HEK293 (cell line): Measurements from ENCODE around the gene CFAP73.

ENCODE experiments used
- CTCF ChIA-PET: fragments of 350-600 bp; formaldehyde crosslinking; extraction: SDS; loops from one replicate; lab custom pipeline; 2021; ENCODE audit warnings: antibody characterized with exemption; lab: Yijun Ruan, JAX
- POLR2A ChIA-PET: fragments of 300-600 bp; formaldehyde crosslinking; extraction: SDS; loops from one replicate; lab custom pipeline; 2020; ENCODE audit warnings: antibody characterized with exemption, inconsistent platforms; lab: Yijun Ruan, JAX
- H3K27ac ChIP-seq: fragments of 200-500 bp; sonication (Bioruptor generic); 2 replicates; pipeline ENCODE4 v1.5.1; 2014; ENCODE audit warnings: low read depth, low read length, control low read depth, inconsistent platforms; ENCODE audit errors: extremely low read depth
- H3K36me3 ChIP-seq, 2 experiments: fragments of 200-500 bp in 1 of 2; sonication (Bioruptor generic) in 1 of 2; 1 replicate in 1 of 2; 2 replicates in 1 of 2; pipeline ENCODE4 v1.5.1; 2014 to 2017; ENCODE audit warnings: inconsistent platforms in 2 of 2, low read length in 2 of 2; ENCODE audit not compliant: control insufficient read depth in 2 of 2, insufficient read depth in 1 of 2
- H3K4me1 ChIP-seq: fragments of 200-500 bp; sonication (Bioruptor generic); 2 replicates; pipeline ENCODE4 v1.5.1; 2014; ENCODE audit warnings: mild to moderate bottlenecking, low read length, inconsistent platforms; ENCODE audit not compliant: control insufficient read depth, insufficient read depth
- H3K4me3 ChIP-seq: 2 replicates; pipeline ENCODE4 v1.5.1; 2011; ENCODE audit warnings: low read depth, mild to moderate bottlenecking, control low read depth, low read length, moderate library complexity
- H3K9me3 ChIP-seq: fragments of 200-500 bp; sonication (Bioruptor generic); 2 replicates; pipeline ENCODE4 v1.5.1; 2014; ENCODE audit warnings: low read depth, low read length, inconsistent platforms; ENCODE audit not compliant: control insufficient read depth, insufficient read depth
- GFI1B ChIP-seq: fragments of 450-650 bp; formaldehyde crosslinking; IDR thresholded peaks from 2 replicates; pipeline ENCODE4 v1.5.1; 2016; ENCODE audit warnings: missing biosample characterization, missing genetic modification characterization
- HOXD13 ChIP-seq: sonication (generic); formaldehyde crosslinking; IDR thresholded peaks from 2 replicates; pipeline ENCODE4 v1.8.0; 2022; ENCODE audit warnings: missing genetic modification reagents, borderline replicate concordance
- MZF1 ChIP-seq: fragments of 450-650 bp; formaldehyde crosslinking; IDR thresholded peaks from 2 replicates; pipeline ENCODE4 v1.5.1; 2017; ENCODE audit warnings: missing biosample characterization, missing genetic modification characterization, borderline replicate concordance
- PRDM1 ChIP-seq: fragments of 450-650 bp; formaldehyde crosslinking; IDR thresholded peaks from 2 replicates; pipeline ENCODE4; 2016; ENCODE audit warnings: missing biosample characterization, missing genetic modification characterization
- PRDM2 ChIP-seq: fragments of 450-650 bp; formaldehyde crosslinking; IDR thresholded peaks from 2 replicates; pipeline ENCODE4 v1.5.1; 2016; ENCODE audit warnings: missing biosample characterization, missing genetic modification characterization, borderline replicate concordance
- SETDB1 ChIP-seq: IDR thresholded peaks from one replicate; pipeline ENCODE4 v1.6.1; 2017; ENCODE audit warnings: mild to moderate bottlenecking, low read length, moderate library complexity, mixed read lengths; ENCODE audit not compliant: insufficient read length
- SP3 ChIP-seq: fragments of 450-650 bp; formaldehyde crosslinking; IDR thresholded peaks from 2 replicates; pipeline ENCODE4 v1.5.1; 2016; ENCODE audit warnings: missing biosample characterization, missing genetic modification characterization
- ZBTB48 ChIP-seq: fragments of 450-650 bp; formaldehyde crosslinking; IDR thresholded peaks from 2 replicates; pipeline ENCODE4 v1.5.1; 2016; ENCODE audit warnings: missing biosample characterization, missing genetic modification characterization
- ZBTB49 ChIP-seq: fragments of 450-650 bp; formaldehyde crosslinking; IDR thresholded peaks from 2 replicates; pipeline ENCODE4 v1.5.1; 2016; ENCODE audit warnings: missing biosample characterization, missing genetic modification characterization, low read depth
- ZBTB6 ChIP-seq: fragments of 450-650 bp; formaldehyde crosslinking; IDR thresholded peaks from 2 replicates; pipeline ENCODE4 v1.5.1; 2017; ENCODE audit warnings: missing biosample characterization, missing genetic modification characterization
- ZFP37 ChIP-seq: fragments of 450-650 bp; formaldehyde crosslinking; IDR thresholded peaks from 2 replicates; pipeline ENCODE4 v1.5.1; 2016; ENCODE audit warnings: missing biosample characterization, missing genetic modification characterization
- ZNF157 ChIP-seq: fragments of 450-650 bp; formaldehyde crosslinking; IDR thresholded peaks from 2 replicates; pipeline ENCODE4 v1.5.1; 2016; ENCODE audit warnings: missing biosample characterization, missing genetic modification characterization
- ZNF169 ChIP-seq: fragments of 450-650 bp; formaldehyde crosslinking; IDR thresholded peaks from 2 replicates; pipeline ENCODE4 v1.5.1; 2016; ENCODE audit warnings: missing biosample characterization, missing genetic modification characterization
- ZNF18 ChIP-seq: fragments of 450-650 bp; formaldehyde crosslinking; IDR thresholded peaks from 2 replicates; pipeline ENCODE4 v1.5.1; 2016; ENCODE audit warnings: missing biosample characterization, missing genetic modification characterization
- ZNF350 ChIP-seq: fragments of 450-650 bp; formaldehyde crosslinking; IDR thresholded peaks from 2 replicates; pipeline ENCODE4 v1.5.0; 2017; ENCODE audit warnings: missing biosample characterization, mild to moderate bottlenecking, missing genetic modification characterization
- ZNF521 ChIP-seq: fragments of 450-650 bp; formaldehyde crosslinking; IDR thresholded peaks from 2 replicates; pipeline ENCODE4 v1.5.1; 2017; ENCODE audit warnings: missing biosample characterization, mild to moderate bottlenecking, missing genetic modification characterization
- TF ChIP-seq, protein P1 (sequence below): fragments of 450-650 bp; formaldehyde crosslinking; IDR thresholded peaks from 2 replicates; pipeline ENCODE4 v1.5.1; 2017; ENCODE audit warnings: missing biosample characterization, missing genetic modification characterization
- TF ChIP-seq, protein P2 (sequence below): fragments of 450-650 bp; formaldehyde crosslinking; IDR thresholded peaks from 2 replicates; pipeline ENCODE4 v1.5.1; 2016; ENCODE audit warnings: missing biosample characterization, missing genetic modification characterization, low read depth

Gene CFAP73

DNA sequence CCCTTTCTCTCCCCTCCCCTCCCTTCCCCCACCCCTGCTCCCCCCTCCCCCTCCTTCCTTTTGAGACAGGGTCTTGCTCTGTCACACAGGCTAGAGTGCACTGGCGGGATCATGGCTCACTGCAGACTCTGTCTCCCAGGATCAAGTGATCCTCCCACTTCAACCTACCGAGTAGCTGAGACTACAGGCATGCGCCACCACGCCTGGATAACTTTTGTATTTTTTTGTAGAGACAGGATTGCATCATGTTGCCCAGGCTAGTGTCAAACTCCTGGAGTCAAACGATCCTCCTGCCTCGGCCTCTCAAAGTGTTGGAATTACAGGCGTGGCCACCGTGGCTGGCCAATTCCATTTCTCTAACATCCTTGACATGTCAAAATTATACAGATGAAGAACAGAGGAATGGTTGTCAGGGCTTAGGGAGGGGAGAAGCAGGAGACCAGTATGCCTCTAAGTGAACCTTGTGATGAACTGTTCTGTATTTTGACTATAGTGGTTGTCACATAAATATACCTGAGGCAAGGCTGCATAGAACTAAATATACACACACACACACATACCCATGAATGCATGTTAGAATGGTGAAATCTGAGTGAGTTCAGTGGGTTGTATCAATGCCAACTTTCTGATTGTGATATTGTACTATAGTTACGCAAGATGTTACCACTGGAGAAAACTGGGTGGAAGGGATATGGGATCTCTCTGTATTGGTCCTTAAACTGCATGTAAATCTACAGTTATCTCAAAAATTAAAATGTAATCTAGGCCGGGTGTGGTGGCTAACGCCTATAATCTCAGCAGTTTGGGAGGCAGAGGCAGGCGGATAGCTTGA is 3.6 kb upstream of the CFAP73 start (continued):
- TF ChIP-seq PRDM2 (tag by site-specific recombination), result no peak
- no peak for TF ChIP-seq ZNF169 (tag by site-specific recombination)
- no peak for TF ChIP-seq ZNF157

- Histone ChIP-seq H3K27ac (no peak overlapping the region), H3K4me1 (0 out of 2 replicates have a peak, but pooled peaks cover 3% of the 10 kb centered on the region), H3K4me3 (no peak overlapping the region), H3K9me3 (no peaks in the 10 kb centered on the region), H3K36me3 (no peaks in the 10 kb centered on the region)
- ChIA-PET CTCF (interaction anchor here (0.7 to 2.0 kb wide), 3 partner anchors 15 to 89 kb away, joined by 3 to 7 read pairs (median 3); no protein-coding TSS in a partner anchor), POLR2A (no interaction called here)
- TF ChIP-seq SETDB1 (peak; percentile 65), ZNF521 (no peak), PRDM1 (tag by site-specific recombination) (no peak), ZFP37 (tag by site-specific recombination) (no peak), ZBTB48 (tag by site-specific recombination) (no peak), ZNF18 (tag by site-specific recombination) (peak; percentile 59; the same call in 1 of the 2 replicates), GFI1B (tag by site-specific recombination) (no peak)
- TF ChIP-seq, protein P1, sequence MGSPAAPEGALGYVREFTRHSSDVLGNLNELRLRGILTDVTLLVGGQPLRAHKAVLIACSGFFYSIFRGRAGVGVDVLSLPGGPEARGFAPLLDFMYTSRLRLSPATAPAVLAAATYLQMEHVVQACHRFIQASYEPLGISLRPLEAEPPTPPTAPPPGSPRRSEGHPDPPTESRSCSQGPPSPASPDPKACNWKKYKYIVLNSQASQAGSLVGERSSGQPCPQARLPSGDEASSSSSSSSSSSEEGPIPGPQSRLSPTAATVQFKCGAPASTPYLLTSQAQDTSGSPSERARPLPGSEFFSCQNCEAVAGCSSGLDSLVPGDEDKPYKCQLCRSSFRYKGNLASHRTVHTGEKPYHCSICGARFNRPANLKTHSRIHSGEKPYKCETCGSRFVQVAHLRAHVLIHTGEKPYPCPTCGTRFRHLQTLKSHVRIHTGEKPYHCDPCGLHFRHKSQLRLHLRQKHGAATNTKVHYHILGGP (tag by site-specific recombination), result no peak
Observed at GRCh38 chr12:113146999-113147398, 2.5 kb upstream of the CFAP73 start.

GRCh38 chr12:113151655-113152054 is 2.1 kb downstream of the CFAP73 start:
- ChIA-PET CTCF (interaction anchor here (0.6 to 2.9 kb wide), 9 partner anchors 15 to 385 kb away, joined by 3 to 31 read pairs (median 4); no protein-coding TSS in a partner anchor), POLR2A (interaction anchor here (0.6 kb wide), 1 partner anchor 13 kb away, joined by 3 read pairs; no protein-coding TSS in a partner anchor)
- H3K4me1 ChIP-seq, result 0 out of 2 replicates have a peak, but pooled peaks cover 3% of the 10 kb centered on the region
- H3K4me3 ChIP-seq, result no peak overlapping the region
- H3K36me3 ChIP-seq, result no peaks in the 10 kb centered on the region
- no peaks in the 10 kb centered on the region for H3K9me3 ChIP-seq
- no peak overlapping the region for H3K27ac ChIP-seq
- TF ChIP-seq ZBTB49 (tag by site-specific recombination), result no peak
- TF ChIP-seq SP3 (tag by site-specific recombination), result no peak
- TF ChIP-seq ZBTB6 (tag by site-specific recombination), result 0 out of 2 replicates have a peak, but pooled peaks have one; percentile 10
- TF ChIP-seq, protein P2, sequence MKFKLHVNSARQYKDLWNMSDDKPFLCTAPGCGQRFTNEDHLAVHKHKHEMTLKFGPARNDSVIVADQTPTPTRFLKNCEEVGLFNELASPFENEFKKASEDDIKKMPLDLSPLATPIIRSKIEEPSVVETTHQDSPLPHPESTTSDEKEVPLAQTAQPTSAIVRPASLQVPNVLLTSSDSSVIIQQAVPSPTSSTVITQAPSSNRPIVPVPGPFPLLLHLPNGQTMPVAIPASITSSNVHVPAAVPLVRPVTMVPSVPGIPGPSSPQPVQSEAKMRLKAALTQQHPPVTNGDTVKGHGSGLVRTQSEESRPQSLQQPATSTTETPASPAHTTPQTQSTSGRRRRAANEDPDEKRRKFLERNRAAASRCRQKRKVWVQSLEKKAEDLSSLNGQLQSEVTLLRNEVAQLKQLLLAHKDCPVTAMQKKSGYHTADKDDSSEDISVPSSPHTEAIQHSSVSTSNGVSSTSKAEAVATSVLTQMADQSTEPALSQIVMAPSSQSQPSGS, result no peak
- no peak for TF ChIP-seq ZNF350 (tag by site-specific recombination)
- no peak for TF ChIP-seq MZF1 (tag by site-specific recombination)
- no peak for TF ChIP-seq HOXD13
